HepG2 (cell line): ENCODE results near the gene SH3YL1. TPM values are rescaled to one million over a fixed set of nuclear protein-coding genes. Genes with fewer than 3 reads are reported as not detected.

Experiments
- CREB1 ChIP-seq, 2 experiments: fragments of 450-650 bp in 1 of 2; IDR thresholded peaks; 2 replicates each; pipeline ENCODE4 v1.6.1; 2016 to 2017; ENCODE audit warnings: control low read depth in 1 of 2, mild to moderate bottlenecking in 1 of 2, missing compliant biosample characterization in 1 of 2, missing genetic modification characterization in 1 of 2
- FOSL2 ChIP-seq: sonication (generic); formaldehyde crosslinking; IDR thresholded peaks from 2 replicates; pipeline ENCODE4 v1.4.0; 2020; ENCODE audit warnings: missing genetic modification reagents
- HINFP ChIP-seq: sonication (generic); formaldehyde crosslinking; IDR thresholded peaks from 2 replicates; pipeline ENCODE4 v1.4.0; 2020; ENCODE audit warnings: low read depth, mild to moderate bottlenecking, missing genetic modification reagents
- MATR3 ChIP-seq: sonication (generic); formaldehyde crosslinking; IDR thresholded peaks from 2 replicates; pipeline ENCODE4 v1.4.0; 2020; ENCODE audit warnings: missing genetic modification reagents
- NFIC ChIP-seq: IDR thresholded peaks from 2 replicates; pipeline ENCODE4 v1.6.1; 2012; ENCODE audit warnings: mild to moderate bottlenecking, low read length, inconsistent platforms
- POLR2AphosphoS5 ChIP-seq: IDR thresholded peaks from 2 replicates; pipeline ENCODE4 v1.6.1; 2012; ENCODE audit warnings: low read depth, low read length
- RFX3 ChIP-seq: IDR thresholded peaks from 2 replicates; pipeline ENCODE4 v1.6.1; 2016; ENCODE audit warnings: missing biosample characterization, missing genetic modification reagents
- SNAPC2 ChIP-seq: sonication (generic); formaldehyde crosslinking; IDR thresholded peaks from 2 replicates; pipeline ENCODE4 v1.8.1; 2022; ENCODE audit warnings: mild to moderate bottlenecking, missing genetic modification reagents
- SP140L ChIP-seq: sonication (generic); formaldehyde crosslinking; IDR thresholded peaks from 2 replicates; pipeline ENCODE4 v1.4.0; 2020; ENCODE audit warnings: missing genetic modification reagents, borderline replicate concordance
- SP2 ChIP-seq: sonication (generic); formaldehyde crosslinking; IDR thresholded peaks from 2 replicates; pipeline ENCODE4 v1.5.1; 2020; ENCODE audit warnings: mild to moderate bottlenecking, missing genetic modification reagents
- TCF7L2 ChIP-seq: IDR thresholded peaks from 2 replicates; pipeline ENCODE4 v1.6.1; 2011; ENCODE audit warnings: mild to moderate bottlenecking, low read depth, low read length, moderate library complexity
- THRA ChIP-seq: sonication (generic); formaldehyde crosslinking; IDR thresholded peaks from 2 replicates; pipeline ENCODE4 v1.4.0; 2020; ENCODE audit warnings: missing genetic modification reagents, borderline replicate concordance
- ZBTB7B ChIP-seq: sonication (generic); formaldehyde crosslinking; IDR thresholded peaks from 2 replicates; pipeline ENCODE4 v1.4.0; 2020; ENCODE audit warnings: missing genetic modification reagents
- ZFP90 ChIP-seq: sonication (generic); formaldehyde crosslinking; IDR thresholded peaks from 2 replicates; pipeline ENCODE4 v1.8.0; 2022; ENCODE audit warnings: missing genetic modification reagents, mild to moderate bottlenecking, inconsistent platforms, borderline replicate concordance
- ZNF253 ChIP-seq: sonication (generic); formaldehyde crosslinking; IDR thresholded peaks from 2 replicates; pipeline ENCODE4 v1.8.0; 2022; ENCODE audit warnings: mild to moderate bottlenecking, missing genetic modification reagents, borderline replicate concordance
- ZNF282 ChIP-seq: fragments of 450-650 bp; IDR thresholded peaks from 2 replicates; pipeline ENCODE4 v1.6.1; 2018; ENCODE audit not compliant: partially characterized antibody
- ZNF44 ChIP-seq: sonication (generic); formaldehyde crosslinking; IDR thresholded peaks from 2 replicates; pipeline ENCODE4 v1.5.1; 2020; ENCODE audit warnings: mild to moderate bottlenecking, missing genetic modification reagents
- ZNF563 ChIP-seq: sonication (generic); formaldehyde crosslinking; IDR thresholded peaks from 2 replicates; pipeline ENCODE4 v1.8.0; 2022; ENCODE audit warnings: mild to moderate bottlenecking, moderate library complexity, missing genetic modification reagents
- ZNF83 ChIP-seq: sonication (generic); formaldehyde crosslinking; IDR thresholded peaks from 2 replicates; pipeline ENCODE4 v1.4.0; 2020; ENCODE audit warnings: missing genetic modification reagents, mild to moderate bottlenecking, borderline replicate concordance
- polyA plus RNA-seq, 8 experiments: library from polyadenylated mRNA; depleted of rRNA in 3 of 8; stranded (reverse) in 7 of 8; unstranded in 1 of 8; fragments of >200 nt; fragmentation: Illumina TruSeq in 4 of 8; extraction: Trizol in 4 of 8; gene quantifications; 2 replicates each; pipeline versions ENCODE4 v1.2.1 to v1.2.3, GENCODE V29; 2011 to 2016; ENCODE audit warnings: low read depth in 4 of 8, missing spikeins in 1 of 8, mixed read lengths in 1 of 8; ENCODE audit not compliant: insufficient read depth in 1 of 8
- total RNA-seq, 5 experiments: library from RNA; depleted of rRNA; stranded (reverse); fragments of >200 nt; fragmentation: Illumina TruSeq; extraction: Trizol; gene quantifications; 2 replicates each; pipeline ENCODE4 v1.2.3, GENCODE V29; 2016; ENCODE audit warnings: low read depth in 1 of 5
- TF ChIP-seq, protein P1 (sequence below): sonication (generic); formaldehyde crosslinking; IDR thresholded peaks from 2 replicates; pipeline ENCODE4 v1.4.0; 2020; ENCODE audit warnings: mild to moderate bottlenecking, missing genetic modification reagents
- TF ChIP-seq, protein P2 (sequence below): sonication (generic); formaldehyde crosslinking; IDR thresholded peaks from 2 replicates; pipeline ENCODE4 v1.4.0; 2020; ENCODE audit warnings: missing genetic modification reagents

The SH3YL1 gene
- total and polyA plus RNA-seq, 2 of the 13 experiments (the other 11 are each of a cell fraction or from before 2014, with no cell fraction given) = 13.0 to 48.2 TPM

DNA sequence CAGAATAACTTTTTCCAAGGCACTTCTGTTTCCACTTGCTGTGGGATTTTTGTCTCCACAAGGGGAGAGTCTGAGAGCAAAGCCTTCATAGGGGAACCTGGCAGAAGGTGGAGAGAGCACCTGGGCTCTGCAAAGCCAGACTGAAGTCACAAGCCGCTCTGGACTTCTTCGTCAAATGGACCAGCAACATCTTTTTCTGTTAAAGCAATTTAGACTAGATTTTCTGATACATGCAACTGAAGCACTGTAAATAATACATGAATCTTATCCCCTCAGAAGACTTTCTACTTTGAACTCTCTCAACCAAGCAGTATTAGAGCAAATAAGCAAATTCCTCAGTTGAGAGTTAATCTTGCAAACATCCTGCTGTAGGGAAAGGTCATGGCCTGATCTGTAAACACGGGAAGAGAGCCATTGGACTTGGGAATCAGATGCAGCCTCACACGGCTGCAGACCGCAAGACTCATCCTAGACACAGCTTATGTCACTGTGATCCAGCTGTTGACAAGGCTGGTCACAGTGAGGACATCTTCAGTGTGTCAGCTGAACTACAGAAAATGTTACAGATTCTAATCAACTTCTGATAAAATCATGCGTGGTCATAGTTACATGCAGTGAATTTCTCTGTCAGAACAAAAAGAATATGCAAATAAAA is 3.2 kb downstream of the SH3YL1 start (continued):
- TF ChIP-seq, protein P1, sequence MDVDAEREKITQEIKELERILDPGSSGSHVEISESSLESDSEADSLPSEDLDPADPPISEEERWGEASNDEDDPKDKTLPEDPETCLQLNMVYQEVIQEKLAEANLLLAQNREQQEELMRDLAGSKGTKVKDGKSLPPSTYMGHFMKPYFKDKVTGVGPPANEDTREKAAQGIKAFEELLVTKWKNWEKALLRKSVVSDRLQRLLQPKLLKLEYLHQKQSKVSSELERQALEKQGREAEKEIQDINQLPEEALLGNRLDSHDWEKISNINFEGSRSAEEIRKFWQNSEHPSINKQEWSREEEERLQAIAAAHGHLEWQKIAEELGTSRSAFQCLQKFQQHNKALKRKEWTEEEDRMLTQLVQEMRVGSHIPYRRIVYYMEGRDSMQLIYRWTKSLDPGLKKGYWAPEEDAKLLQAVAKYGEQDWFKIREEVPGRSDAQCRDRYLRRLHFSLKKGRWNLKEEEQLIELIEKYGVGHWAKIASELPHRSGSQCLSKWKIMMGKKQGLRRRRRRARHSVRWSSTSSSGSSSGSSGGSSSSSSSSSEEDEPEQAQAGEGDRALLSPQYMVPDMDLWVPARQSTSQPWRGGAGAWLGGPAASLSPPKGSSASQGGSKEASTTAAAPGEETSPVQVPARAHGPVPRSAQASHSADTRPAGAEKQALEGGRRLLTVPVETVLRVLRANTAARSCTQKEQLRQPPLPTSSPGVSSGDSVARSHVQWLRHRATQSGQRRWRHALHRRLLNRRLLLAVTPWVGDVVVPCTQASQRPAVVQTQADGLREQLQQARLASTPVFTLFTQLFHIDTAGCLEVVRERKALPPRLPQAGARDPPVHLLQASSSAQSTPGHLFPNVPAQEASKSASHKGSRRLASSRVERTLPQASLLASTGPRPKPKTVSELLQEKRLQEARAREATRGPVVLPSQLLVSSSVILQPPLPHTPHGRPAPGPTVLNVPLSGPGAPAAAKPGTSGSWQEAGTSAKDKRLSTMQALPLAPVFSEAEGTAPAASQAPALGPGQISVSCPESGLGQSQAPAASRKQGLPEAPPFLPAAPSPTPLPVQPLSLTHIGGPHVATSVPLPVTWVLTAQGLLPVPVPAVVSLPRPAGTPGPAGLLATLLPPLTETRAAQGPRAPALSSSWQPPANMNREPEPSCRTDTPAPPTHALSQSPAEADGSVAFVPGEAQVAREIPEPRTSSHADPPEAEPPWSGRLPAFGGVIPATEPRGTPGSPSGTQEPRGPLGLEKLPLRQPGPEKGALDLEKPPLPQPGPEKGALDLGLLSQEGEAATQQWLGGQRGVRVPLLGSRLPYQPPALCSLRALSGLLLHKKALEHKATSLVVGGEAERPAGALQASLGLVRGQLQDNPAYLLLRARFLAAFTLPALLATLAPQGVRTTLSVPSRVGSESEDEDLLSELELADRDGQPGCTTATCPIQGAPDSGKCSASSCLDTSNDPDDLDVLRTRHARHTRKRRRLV (CRISPR knock-in tag) = peak; percentile 94; the same call in 1 of the 2 replicates
- TF ChIP-seq FOSL2 (peak; percentile 98), RFX3 (CRISPR knock-in tag) (peak; percentile 54; the same call in 1 of the 2 replicates), ZNF44 (CRISPR knock-in tag) (peak; percentile 84), SP140L (CRISPR knock-in tag) (peak; percentile 76; the same call in 1 of the 2 replicates), ZNF563 (peak; percentile 77; the same call in 1 of the 2 replicates), POLR2AphosphoS5 (peak; percentile 58), SP2 (CRISPR knock-in tag) (no peak), THRA (CRISPR knock-in tag) (peak; percentile 100), ZNF253 (CRISPR knock-in tag) (no peak), TCF7L2 (peak; percentile 45; the same call in 1 of the 2 replicates), SNAPC2 (CRISPR knock-in tag) (peak; percentile 95), ZNF83 (no peak; the same call in 1 of the 2 replicates), MATR3 (no peak), HINFP (CRISPR knock-in tag) (0 out of 2 replicates have a peak, but pooled peaks have one; percentile 42), CREB1 (IDR thresholded peaks at IDR 0.05) (peak; percentile 81), CREB1 (CRISPR knock-in tag; IDR thresholded peaks at IDR 0.05) (peak; percentile 85), ZNF282 (no peak), ZBTB7B (CRISPR knock-in tag) (peak; percentile 91), NFIC (peak; percentile 99), ZFP90 (CRISPR knock-in tag) (no peak)
- TF ChIP-seq, protein P2, sequence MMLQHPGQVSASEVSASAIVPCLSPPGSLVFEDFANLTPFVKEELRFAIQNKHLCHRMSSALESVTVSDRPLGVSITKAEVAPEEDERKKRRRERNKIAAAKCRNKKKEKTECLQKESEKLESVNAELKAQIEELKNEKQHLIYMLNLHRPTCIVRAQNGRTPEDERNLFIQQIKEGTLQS = peak; percentile 88
